HL-60 (cell line): ENCODE data around the gene NRIP1.

Experiments used
- DNase-seq, 2 experiments: peaks; one replicate each; pipeline ENCODE4 v3.0.0-alpha.2; 2010 to 2020; ENCODE audit warnings: low read depth in 1 of 2, low spot score in 1 of 2
- H3K27ac ChIP-seq: fragments of 250-450 bp; sonication (Bioruptor Pico); replicated peaks from 2 replicates; pipeline ENCODE4 v1.5.1; 2020; ENCODE audit warnings: mild to moderate bottlenecking, moderate library complexity
- H3K27me3 ChIP-seq: fragments of 250-450 bp; sonication (Bioruptor Pico); 2 replicates; pipeline ENCODE4 v1.5.1; 2021; ENCODE audit warnings: mild to moderate bottlenecking, moderate library complexity; ENCODE audit not compliant: insufficient read depth, poor library complexity, severe bottlenecking
- H3K4me3 ChIP-seq: replicated peaks from 2 replicates; pipeline ENCODE4 v1.5.1; 2011; ENCODE audit warnings: mild to moderate bottlenecking, control low read depth, low read length; ENCODE audit not compliant: insufficient read depth
- CTCF ChIP-seq: IDR thresholded peaks from one replicate; pipeline ENCODE4 v1.5.1; 2011; ENCODE audit warnings: low read length, control low read depth, inconsistent platforms; ENCODE audit not compliant: insufficient read depth
- GABPA ChIP-seq: IDR thresholded peaks from 2 replicates; pipeline ENCODE4 v1.6.1; 2012; ENCODE audit warnings: low read depth
- POLR2AphosphoS5 ChIP-seq: IDR thresholded peaks from 2 replicates; pipeline ENCODE4 v1.6.1; 2012; ENCODE audit warnings: low read depth
- SPI1 ChIP-seq: IDR thresholded peaks from 2 replicates; pipeline ENCODE4 v1.6.1; 2012; ENCODE audit warnings: low read depth, mild to moderate bottlenecking, borderline replicate concordance
- TF ChIP-seq, protein P1 (sequence below): IDR thresholded peaks from 2 replicates; pipeline ENCODE4 v1.6.1; 2012; ENCODE audit warnings: low read depth; ENCODE audit not compliant: insufficient replicate concordance

Gene NRIP1

DNA sequence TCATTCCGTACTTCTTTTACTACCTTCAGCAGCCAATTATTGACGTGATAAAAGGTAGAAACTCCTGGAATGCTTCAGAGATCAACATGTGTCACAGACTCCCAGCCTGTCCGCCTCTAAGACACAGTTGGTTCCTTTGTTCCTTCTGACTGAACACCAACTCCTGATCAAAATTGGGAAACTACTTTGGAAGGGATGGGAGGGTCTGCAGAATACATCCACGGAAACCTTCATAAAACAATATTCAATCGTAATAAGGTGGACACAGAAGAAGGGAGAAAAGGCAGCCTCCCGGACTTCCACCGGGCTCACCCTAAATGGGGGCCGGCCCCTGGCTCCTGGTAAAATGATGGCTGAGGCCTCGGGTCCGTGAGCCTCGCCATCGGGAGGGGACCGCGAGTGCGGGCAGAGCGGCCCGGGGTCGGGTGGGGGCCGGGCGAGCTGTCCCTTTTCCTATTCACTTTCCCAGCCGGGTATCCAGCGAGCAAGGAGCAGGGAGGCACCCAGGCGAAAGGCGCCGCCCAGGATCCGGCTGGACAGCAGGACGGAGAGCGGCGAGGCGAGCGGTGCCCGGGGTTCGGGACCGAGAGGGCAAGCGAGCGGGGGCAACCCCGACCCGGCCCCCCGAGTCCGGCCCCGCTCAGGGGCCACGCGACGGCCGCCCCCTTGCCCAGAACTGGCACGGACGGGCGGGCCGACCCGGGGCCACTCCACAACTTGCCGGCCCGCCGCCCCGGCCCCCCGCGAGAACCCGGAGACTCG is 805 bp downstream of the NRIP1 start:
- Histone ChIP-seq H3K4me3 (peak overlapping the region; percentile 65), H3K27me3 (no peaks in the 10 kb centered on the region), H3K27ac (peak overlapping the region; percentile 54)
- no peak for TF ChIP-seq SPI1
- no peak for TF ChIP-seq CTCF
- no peak for TF ChIP-seq POLR2AphosphoS5
- DNase-seq = peak in 1 of 2 experiments; percentile 4

DNA sequence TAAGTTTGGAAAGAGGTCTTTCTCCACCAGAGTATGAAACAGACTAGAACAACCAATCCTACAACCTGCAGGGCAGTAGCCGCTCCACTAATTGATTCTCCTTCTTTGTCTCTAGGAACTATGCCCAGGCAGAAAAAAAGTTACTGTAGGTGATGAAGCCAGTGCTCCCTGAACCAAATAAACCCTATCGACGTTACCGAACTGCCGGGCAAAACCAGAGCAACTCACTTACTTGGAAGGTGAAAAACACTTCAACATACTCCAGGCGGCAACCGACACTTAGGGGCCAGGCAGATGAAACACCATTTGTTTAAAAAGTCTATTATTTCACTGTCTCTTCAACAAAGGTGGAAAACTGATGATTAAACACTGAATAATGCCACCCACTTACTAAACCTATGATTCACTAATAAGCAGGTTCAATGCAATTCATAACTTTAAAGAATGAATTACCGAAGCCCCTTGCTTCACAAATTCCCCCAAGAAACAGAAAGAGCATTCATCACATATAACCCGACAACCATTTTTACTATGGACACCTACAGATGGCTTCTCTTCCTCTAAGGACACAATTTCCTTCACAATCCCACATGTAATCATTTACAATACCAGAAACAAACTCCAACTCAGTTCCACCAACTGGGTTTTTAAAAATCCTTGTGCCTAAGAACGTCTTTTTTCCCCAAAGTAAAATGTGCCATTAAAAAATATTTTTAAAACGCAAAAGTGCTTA is 1.6 kb downstream of the NRIP1 start:
- no peak for DNase-seq
- H3K27me3 ChIP-seq = no peaks in the 10 kb centered on the region
- peak overlapping the region; percentile 54; the same call in 1 of the 2 replicates for H3K27ac ChIP-seq
- TF ChIP-seq POLR2AphosphoS5 (no peak), GABPA (no peak), SPI1 (no peak), CTCF (no peak)
- TF ChIP-seq, protein P1, sequence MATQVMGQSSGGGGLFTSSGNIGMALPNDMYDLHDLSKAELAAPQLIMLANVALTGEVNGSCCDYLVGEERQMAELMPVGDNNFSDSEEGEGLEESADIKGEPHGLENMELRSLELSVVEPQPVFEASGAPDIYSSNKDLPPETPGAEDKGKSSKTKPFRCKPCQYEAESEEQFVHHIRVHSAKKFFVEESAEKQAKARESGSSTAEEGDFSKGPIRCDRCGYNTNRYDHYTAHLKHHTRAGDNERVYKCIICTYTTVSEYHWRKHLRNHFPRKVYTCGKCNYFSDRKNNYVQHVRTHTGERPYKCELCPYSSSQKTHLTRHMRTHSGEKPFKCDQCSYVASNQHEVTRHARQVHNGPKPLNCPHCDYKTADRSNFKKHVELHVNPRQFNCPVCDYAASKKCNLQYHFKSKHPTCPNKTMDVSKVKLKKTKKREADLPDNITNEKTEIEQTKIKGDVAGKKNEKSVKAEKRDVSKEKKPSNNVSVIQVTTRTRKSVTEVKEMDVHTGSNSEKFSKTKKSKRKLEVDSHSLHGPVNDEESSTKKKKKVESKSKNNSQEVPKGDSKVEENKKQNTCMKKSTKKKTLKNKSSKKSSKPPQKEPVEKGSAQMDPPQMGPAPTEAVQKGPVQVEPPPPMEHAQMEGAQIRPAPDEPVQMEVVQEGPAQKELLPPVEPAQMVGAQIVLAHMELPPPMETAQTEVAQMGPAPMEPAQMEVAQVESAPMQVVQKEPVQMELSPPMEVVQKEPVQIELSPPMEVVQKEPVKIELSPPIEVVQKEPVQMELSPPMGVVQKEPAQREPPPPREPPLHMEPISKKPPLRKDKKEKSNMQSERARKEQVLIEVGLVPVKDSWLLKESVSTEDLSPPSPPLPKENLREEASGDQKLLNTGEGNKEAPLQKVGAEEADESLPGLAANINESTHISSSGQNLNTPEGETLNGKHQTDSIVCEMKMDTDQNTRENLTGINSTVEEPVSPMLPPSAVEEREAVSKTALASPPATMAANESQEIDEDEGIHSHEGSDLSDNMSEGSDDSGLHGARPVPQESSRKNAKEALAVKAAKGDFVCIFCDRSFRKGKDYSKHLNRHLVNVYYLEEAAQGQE = no peak
- peak overlapping the region; percentile 65 for H3K4me3 ChIP-seq

- no peaks in the 10 kb centered on the region for H3K27me3 ChIP-seq
- no peak overlapping the region for H3K27ac ChIP-seq
- peak overlapping the region; percentile 65; the same call in 1 of the 2 replicates for H3K4me3 ChIP-seq
- no peak for DNase-seq
- TF ChIP-seq GABPA (no peak), SPI1 (no peak), CTCF (no peak), POLR2AphosphoS5 (no peak)
- TF ChIP-seq, protein P1 = no peak
Observed at GRCh38 chr21:15062606-15062965, 2.2 kb downstream of the NRIP1 start.
